ENCODE results near the gene DTYMK. TPM values are rescaled to one million over a fixed set of nuclear protein-coding genes. Genes with fewer than 3 reads are reported as not detected.

The DTYMK gene
- total and polyA plus RNA-seq, 2 experiments from 2014 or later, result 27.9 to 78.7 TPM

- no peak overlapping the region for H3K4me3 ChIP-seq
- H3K36me3 ChIP-seq (ENCODE audit: low read depth), result peaks cover 8% of the 10 kb centered on the region; the same call in 1 of the 2 replicates
- no peak for TF ChIP-seq EZH2phosphoT487 (IDR thresholded peaks at IDR 0.05; ENCODE audit: insufficient read depth, low read depth)
- TF ChIP-seq EZH2 (IDR thresholded peaks at IDR 0.05; ENCODE audit: insufficient read depth, poor library complexity, severe bottlenecking), result no peak
- H4K20me1 ChIP-seq (ENCODE audit: insufficient read depth), result no peaks in the 10 kb centered on the region
- no peaks in the 10 kb centered on the region for H3K4me1 ChIP-seq (ENCODE audit: insufficient read depth)
- no peaks in the 10 kb centered on the region for H3K9me2 ChIP-seq (ENCODE audit: insufficient read depth)
- WGBS, 2 experiments (ENCODE audit: low coverage in 1 of 2, low lambda C conversion rate in 2 of 2, missing lambda C conversion rate in 2 of 2), result 53 to 56% methylated on average over 26 of the region's 26 CpGs
- DNase-seq, result peak; percentile 77
- no peak overlapping the region for H3K4me2 ChIP-seq (ENCODE audit: unreplicated experiment)
- H3K27me3 ChIP-seq (replicated peaks; ENCODE audit: insufficient read depth), result no peaks in the 10 kb centered on the region
- no peaks in the 10 kb centered on the region for H3K79me2 ChIP-seq (ENCODE audit: insufficient read depth)
- no peak overlapping the region for H2AFZ ChIP-seq
- in situ Hi-C loops (cut with MboI), result no loop called here
- H3K9ac ChIP-seq, result no peak overlapping the region
- H3K9me3 ChIP-seq (ENCODE audit: low read depth), result no peaks in the 10 kb centered on the region
- peaks cover 1% of the 10 kb centered on the region; the same call in 1 of the 2 replicates for H3F3A ChIP-seq (ENCODE audit: insufficient read depth)
- no peak overlapping the region for H3K27ac ChIP-seq
These were observed 27.4 kb downstream of the DTYMK start for GRCh38 chr2:241659150-241659739.

GRCh38 chr2:241658296-241658695, 28.3 kb downstream of the DTYMK start:
- Histone ChIP-seq H4K20me1 (ENCODE audit: insufficient read depth) (no peaks in the 10 kb centered on the region), H3K79me2 (ENCODE audit: insufficient read depth) (0 out of 2 replicates have a peak, but pooled peaks cover 8% of the 10 kb centered on the region), H3K4me1 (ENCODE audit: insufficient read depth) (no peaks in the 10 kb centered on the region), H3F3A (ENCODE audit: insufficient read depth) (no peaks in the 10 kb centered on the region), H3K9me3 (ENCODE audit: low read depth) (no peaks in the 10 kb centered on the region), H3K27me3 (replicated peaks; ENCODE audit: insufficient read depth) (no peaks in the 10 kb centered on the region), H2AFZ (no peak overlapping the region), H3K9me2 (ENCODE audit: insufficient read depth) (no peaks in the 10 kb centered on the region), H3K36me3 (ENCODE audit: low read depth) (peaks cover 8% of the 10 kb centered on the region; the same call in 1 of the 2 replicates), H3K4me3 (no peak overlapping the region), H3K4me2 (ENCODE audit: unreplicated experiment) (no peak overlapping the region), H3K9ac (no peak overlapping the region), H3K27ac (no peak overlapping the region)
- TF ChIP-seq EZH2phosphoT487 (IDR thresholded peaks at IDR 0.05; ENCODE audit: insufficient read depth, low read depth) (no peak), EZH2 (IDR thresholded peaks at IDR 0.05; ENCODE audit: insufficient read depth, poor library complexity, severe bottlenecking) (no peak)
- DNase-seq, result no peak
- WGBS, 2 experiments (ENCODE audit: low coverage in 1 of 2, low lambda C conversion rate in 2 of 2, missing lambda C conversion rate in 2 of 2), result 82 to 85% methylated on average over 4 to 5 of the region's 5 CpGs
- in situ Hi-C loops (cut with MboI), result no loop called here

- Histone ChIP-seq H3K9me2 (ENCODE audit: insufficient read depth) (no peaks in the 10 kb centered on the region), H3K9me3 (ENCODE audit: low read depth) (no peaks in the 10 kb centered on the region), H3K36me3 (ENCODE audit: low read depth) (peaks cover 8% of the 10 kb centered on the region; the same call in 1 of the 2 replicates), H3K4me3 (no peak overlapping the region), H3K4me1 (ENCODE audit: insufficient read depth) (no peaks in the 10 kb centered on the region), H3K27me3 (replicated peaks; ENCODE audit: insufficient read depth) (no peaks in the 10 kb centered on the region), H3K79me2 (ENCODE audit: insufficient read depth) (0 out of 2 replicates have a peak, but pooled peaks cover 8% of the 10 kb centered on the region), H3K4me2 (ENCODE audit: unreplicated experiment) (no peak overlapping the region), H4K20me1 (ENCODE audit: insufficient read depth) (no peaks in the 10 kb centered on the region), H3K27ac (no peak overlapping the region), H2AFZ (no peak overlapping the region), H3F3A (ENCODE audit: insufficient read depth) (no peaks in the 10 kb centered on the region), H3K9ac (no peak overlapping the region)
- TF ChIP-seq EZH2 (IDR thresholded peaks at IDR 0.05; ENCODE audit: insufficient read depth, poor library complexity, severe bottlenecking) (no peak), EZH2phosphoT487 (IDR thresholded peaks at IDR 0.05; ENCODE audit: insufficient read depth, low read depth) (no peak)
- no peak for DNase-seq
- in situ Hi-C loops (cut with MboI), result no loop called here
- WGBS, 2 experiments (ENCODE audit: low coverage in 1 of 2, low lambda C conversion rate in 2 of 2, missing lambda C conversion rate in 2 of 2), result 87 to 88% methylated on average over 14 to 15 of the region's 15 CpGs
These were observed 28.8 kb downstream of the DTYMK start for GRCh38 chr2:241657786-241658254.

- H3K79me2 ChIP-seq (ENCODE audit: insufficient read depth), result peaks cover 17% of the 10 kb centered on the region
- no peak overlapping the region for H3K9ac ChIP-seq
- no peaks in the 10 kb centered on the region for H3K9me3 ChIP-seq (ENCODE audit: low read depth)
- no peak overlapping the region for H2AFZ ChIP-seq
- H3K9me2 ChIP-seq (ENCODE audit: insufficient read depth), result no peaks in the 10 kb centered on the region
- no peaks in the 10 kb centered on the region for H4K20me1 ChIP-seq (ENCODE audit: insufficient read depth)
- 97 to 100% methylated on average over 9 to 13 of the region's 13 CpGs for WGBS, 2 experiments (ENCODE audit: low coverage in 1 of 2, low lambda C conversion rate in 2 of 2, missing lambda C conversion rate in 2 of 2)
- H3K27me3 ChIP-seq (replicated peaks; ENCODE audit: insufficient read depth), result no peaks in the 10 kb centered on the region
- no peak for DNase-seq
- no peaks in the 10 kb centered on the region for H3K4me1 ChIP-seq (ENCODE audit: insufficient read depth)
- no peak for TF ChIP-seq EZH2phosphoT487 (IDR thresholded peaks at IDR 0.05; ENCODE audit: insufficient read depth, low read depth)
- no peak for TF ChIP-seq EZH2 (IDR thresholded peaks at IDR 0.05; ENCODE audit: insufficient read depth, poor library complexity, severe bottlenecking)
- no peaks in the 10 kb centered on the region for H3F3A ChIP-seq (ENCODE audit: insufficient read depth)
- in situ Hi-C loops (cut with MboI), result no loop called here
- H3K27ac ChIP-seq, result no peak overlapping the region
- H3K4me2 ChIP-seq (ENCODE audit: unreplicated experiment), result no peak overlapping the region
- peaks cover 12% of the 10 kb centered on the region for H3K36me3 ChIP-seq (ENCODE audit: low read depth)
- no peak overlapping the region for H3K4me3 ChIP-seq
These were observed 30.3 kb downstream of the DTYMK start for GRCh38 chr2:241656190-241656741.
